Keratinocyte (primary cell): ENCODE measurements around the gene VAV2. TPM values are rescaled to one million over a fixed set of nuclear protein-coding genes. Genes with fewer than 3 reads are reported as not detected.

Experiments used
- DNase-seq: peaks from one replicate; pipeline ENCODE4 v3.0.0-alpha.2; 2011; ENCODE audit warnings: low read depth, missing footprints, low spot score
- FAIRE-seq: peaks from 2 replicates; lab custom pipeline; 2011; peaks lifted over from hg19 to GRCh38; lab: Jason Lieb, UNC
- H2AFZ ChIP-seq: 2 replicates; pipeline ENCODE4 v1.6.0; 2012; ENCODE audit warnings: low read length, control low read depth, inconsistent platforms; ENCODE audit not compliant: control insufficient read depth
- H3K27ac ChIP-seq: 2 replicates; pipeline ENCODE4 v1.5.1; 2011; ENCODE audit warnings: low read length; ENCODE audit not compliant: control insufficient read depth, insufficient read depth
- H3K27me3 ChIP-seq: 3 replicates; pipeline ENCODE4 v1.6.0; 2011; ENCODE audit warnings: low read length; ENCODE audit not compliant: control insufficient read depth, insufficient read depth; ENCODE audit errors: extremely low read depth
- H3K36me3 ChIP-seq, 2 experiments: 2 replicates in 1 of 2; 3 replicates in 1 of 2; pipeline ENCODE4 v1.5.1; 2011; ENCODE audit warnings: low read length in 2 of 2, mild to moderate bottlenecking in 1 of 2; ENCODE audit not compliant: control insufficient read depth in 2 of 2, insufficient read depth in 2 of 2; ENCODE audit errors: extremely low read depth in 1 of 2
- H3K4me1 ChIP-seq: 3 replicates; pipeline ENCODE4 v1.5.1; 2011; ENCODE audit warnings: low read length; ENCODE audit not compliant: control insufficient read depth, insufficient read depth; ENCODE audit errors: extremely low read depth
- H3K4me2 ChIP-seq: 3 replicates; pipeline ENCODE4 v1.6.0; 2011; ENCODE audit warnings: low read depth, low read length; ENCODE audit not compliant: control insufficient read depth, insufficient read depth; ENCODE audit errors: extremely low read depth
- H3K4me3 ChIP-seq, 3 experiments: fragments of 200-600 bp in 1 of 3; sonication (generic) in 1 of 3; 2 replicates in 2 of 3; 3 replicates in 1 of 3; pipeline ENCODE4 v1.5.1; 2011 to 2016; ENCODE audit warnings: low read length in 3 of 3, mild to moderate bottlenecking in 3 of 3, control low read depth in 2 of 3, inconsistent platforms in 1 of 3, low read depth in 1 of 3, mixed read lengths in 1 of 3, mixed run types in 1 of 3, moderate library complexity in 1 of 3; ENCODE audit not compliant: control insufficient read depth in 2 of 3, insufficient read depth in 2 of 3; ENCODE audit errors: extremely low read depth in 1 of 3
- H3K79me2 ChIP-seq: 2 replicates; pipeline ENCODE4 v1.6.0; 2012; ENCODE audit warnings: low read length; ENCODE audit not compliant: control insufficient read depth, insufficient read depth
- H3K9ac ChIP-seq: 3 replicates; pipeline ENCODE4 v1.6.0; 2011; ENCODE audit warnings: low read length; ENCODE audit not compliant: control insufficient read depth, insufficient read depth; ENCODE audit errors: extremely low read depth
- H3K9me1 ChIP-seq: 3 replicates; pipeline ENCODE4 v1.6.0; 2011; ENCODE audit warnings: low read length; ENCODE audit not compliant: control insufficient read depth, insufficient read depth; ENCODE audit errors: extremely low read depth
- H3K9me3 ChIP-seq: 2 replicates; pipeline ENCODE4 v1.5.1; 2012; ENCODE audit warnings: low read depth, low read length; ENCODE audit not compliant: control insufficient read depth
- H4K20me1 ChIP-seq: 3 replicates; pipeline ENCODE4 v1.6.0; 2011; ENCODE audit warnings: low read length; ENCODE audit not compliant: control insufficient read depth, insufficient read depth; ENCODE audit errors: extremely low read depth
- EZH2 ChIP-seq: IDR thresholded peaks from one replicate; pipeline ENCODE4 v1.6.1; 2012; ENCODE audit warnings: inconsistent platforms, mild to moderate bottlenecking, low read length, moderate library complexity
- dilution Hi-C: fragments of 300-500 bp; cut with MboI; formaldehyde crosslinking; loops from one replicate; pipeline ENCODE4 v1.7.0; 2020; ENCODE audit warnings: low sequenced_read_pairs; ENCODE audit not compliant: extremely low pct_ligation_motif_present
- polyA plus RNA-seq, 5 experiments: library from polyadenylated mRNA; depleted of rRNA in 3 of 5; stranded (reverse) in 3 of 5; stranded (forward) in 1 of 5; unstranded in 1 of 5; fragments of >200 nt; gene quantifications; 1 replicate in 1 of 5; 2 replicates in 3 of 5; 3 replicates in 1 of 5; pipeline versions ENCODE4 v1.2.1 to v1.2.3, GENCODE V29; 2011 to 2012; ENCODE audit warnings: missing spikeins in 2 of 5, low read depth in 1 of 5, low replicate concordance in 1 of 5
- TF ChIP-seq, protein P1 (sequence below), 3 experiments: IDR thresholded peaks in 1 of 3; conservative IDR thresholded peaks in 1 of 3; optimal IDR thresholded peaks in 1 of 3; 2 replicates in 2 of 3; 3 replicates in 1 of 3; pipeline versions ENCODE3 to v1.5.1; 2011; ENCODE audit warnings: low read length in 3 of 3, mild to moderate bottlenecking in 3 of 3, moderate library complexity in 2 of 3, control low read depth in 1 of 3, inconsistent platforms in 1 of 3; ENCODE audit not compliant: insufficient read depth in 2 of 3; ENCODE audit errors: extremely low read depth in 1 of 3

The VAV2 gene
- polyA plus RNA-seq, 1 donor (not counting 4 experiments of a cell fraction or from before 2014, with no cell fraction given), result 16.4 TPM

DNA sequence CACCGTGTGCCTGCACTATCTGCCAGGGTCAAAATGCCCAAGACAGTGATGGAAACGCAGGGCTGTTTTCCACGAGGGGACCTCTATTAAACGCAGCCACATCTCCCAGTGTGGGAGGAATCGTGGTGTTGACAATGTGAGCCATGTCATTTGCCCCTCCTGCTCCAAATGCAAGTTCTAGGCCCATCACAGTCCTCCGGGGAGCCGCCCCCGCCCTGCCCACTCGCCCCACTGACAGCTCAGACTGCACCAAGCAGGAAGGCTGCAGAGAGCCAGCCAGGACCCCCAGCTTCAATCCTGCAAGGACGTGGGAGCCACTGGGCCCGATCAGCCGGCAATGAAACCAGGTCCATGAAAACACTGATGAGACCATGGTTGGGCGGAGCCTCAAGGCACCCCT is 85.9 kb downstream of the VAV2 start:
- DNase-seq (no peak), FAIRE-seq (no peak)
- Histone ChIP-seq H3K27ac (no peak overlapping the region), H2AFZ (no peak overlapping the region), H3K4me1 (peaks cover 5% of the 10 kb centered on the region), H3K27me3 (no peaks in the 10 kb centered on the region), H3K79me2 (peaks cover 86% of the 10 kb centered on the region), H3K9me1 (peaks cover 4% of the 10 kb centered on the region), H3K4me3 (no peak overlapping the region), H3K9me3 (no peaks in the 10 kb centered on the region), H3K36me3 (peaks cover 0 to 3% of the 10 kb centered on the region in 2 experiments), H4K20me1 (peaks cover 3% of the 10 kb centered on the region), H3K9ac (no peak overlapping the region), H3K4me2 (no peak overlapping the region)
- TF ChIP-seq, protein P1, sequence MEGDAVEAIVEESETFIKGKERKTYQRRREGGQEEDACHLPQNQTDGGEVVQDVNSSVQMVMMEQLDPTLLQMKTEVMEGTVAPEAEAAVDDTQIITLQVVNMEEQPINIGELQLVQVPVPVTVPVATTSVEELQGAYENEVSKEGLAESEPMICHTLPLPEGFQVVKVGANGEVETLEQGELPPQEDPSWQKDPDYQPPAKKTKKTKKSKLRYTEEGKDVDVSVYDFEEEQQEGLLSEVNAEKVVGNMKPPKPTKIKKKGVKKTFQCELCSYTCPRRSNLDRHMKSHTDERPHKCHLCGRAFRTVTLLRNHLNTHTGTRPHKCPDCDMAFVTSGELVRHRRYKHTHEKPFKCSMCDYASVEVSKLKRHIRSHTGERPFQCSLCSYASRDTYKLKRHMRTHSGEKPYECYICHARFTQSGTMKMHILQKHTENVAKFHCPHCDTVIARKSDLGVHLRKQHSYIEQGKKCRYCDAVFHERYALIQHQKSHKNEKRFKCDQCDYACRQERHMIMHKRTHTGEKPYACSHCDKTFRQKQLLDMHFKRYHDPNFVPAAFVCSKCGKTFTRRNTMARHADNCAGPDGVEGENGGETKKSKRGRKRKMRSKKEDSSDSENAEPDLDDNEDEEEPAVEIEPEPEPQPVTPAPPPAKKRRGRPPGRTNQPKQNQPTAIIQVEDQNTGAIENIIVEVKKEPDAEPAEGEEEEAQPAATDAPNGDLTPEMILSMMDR (optimal IDR thresholded peaks at IDR 0.05 in 1 of 3, IDR thresholded peaks at IDR 0.05 in 1 of 3, conservative IDR thresholded peaks at IDR 0.05 in 1 of 3; ENCODE audit: extremely low read depth in 1 of 3, insufficient read depth in 2 of 3, low read length in 3 of 3), result no peak
- no peak for TF ChIP-seq EZH2
- dilution Hi-C loops, result no loop called here

DNA sequence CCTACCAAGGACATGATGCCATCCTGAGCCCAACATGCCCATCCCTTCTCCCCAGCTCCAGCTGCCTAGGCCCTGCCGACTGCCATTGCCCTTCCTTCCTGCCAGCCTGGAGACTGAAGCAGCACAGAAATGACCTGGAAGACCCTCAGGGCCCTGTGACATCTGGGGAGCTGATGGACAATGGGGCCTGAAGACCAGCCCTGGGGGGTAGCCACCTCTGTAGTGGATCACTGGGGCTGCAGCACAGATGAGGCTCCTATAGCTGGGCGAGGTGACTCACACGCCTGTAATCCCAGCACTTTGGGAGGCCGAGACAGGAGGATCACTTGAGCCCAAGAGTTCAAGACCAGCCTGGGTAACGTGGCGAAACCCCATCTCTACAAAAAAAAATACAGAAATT is 86.6 kb downstream of the VAV2 start:
- FAIRE-seq, result no peak
- H3K79me2 ChIP-seq, result peaks cover 87% of the 10 kb centered on the region
- dilution Hi-C loops, result no loop called here
- no peak for DNase-seq
- no peak overlapping the region for H2AFZ ChIP-seq
- H3K9ac ChIP-seq, result no peak overlapping the region
- H3K4me1 ChIP-seq, result no peaks in the 10 kb centered on the region
- no peak overlapping the region for H3K27ac ChIP-seq
- no peak for TF ChIP-seq EZH2
- TF ChIP-seq, protein P1 (optimal IDR thresholded peaks at IDR 0.05 in 1 of 3, IDR thresholded peaks at IDR 0.05 in 1 of 3, conservative IDR thresholded peaks at IDR 0.05 in 1 of 3; ENCODE audit: extremely low read depth in 1 of 3, insufficient read depth in 2 of 3, low read length in 3 of 3), result no peak
- H3K4me3 ChIP-seq, result no peak overlapping the region
- peaks cover 3% of the 10 kb centered on the region for H4K20me1 ChIP-seq
- no peak overlapping the region for H3K4me2 ChIP-seq
- H3K9me3 ChIP-seq, result no peaks in the 10 kb centered on the region
- peaks cover 4% of the 10 kb centered on the region for H3K9me1 ChIP-seq
- H3K36me3 ChIP-seq, result peaks cover 0 to 3% of the 10 kb centered on the region in 2 experiments
- no peaks in the 10 kb centered on the region for H3K27me3 ChIP-seq
